ENCODE measurements around the gene EPB41.

EPB41 gene

GRCh38 chr1:28902738-28903137 is 11.6 kb upstream of the EPB41 start:
- Histone ChIP-seq H3K9ac (no peak overlapping the region), H3K36me3 (ENCODE audit: insufficient read depth) (no peaks in the 10 kb centered on the region), H2AFZ (ENCODE audit: low read depth) (no peak overlapping the region), H3K79me2 (ENCODE audit: insufficient read depth, low read depth) (peaks cover 7% of the 10 kb centered on the region; the same call in 1 of the 2 replicates), H3K27ac (no peak overlapping the region), H3K4me2 (no peak overlapping the region), H4K20me1 (ENCODE audit: insufficient read depth) (no peaks in the 10 kb centered on the region), H3K4me3 (IDR thresholded peaks at IDR 0.05; ENCODE audit: insufficient read depth, low read depth, low read length) (no peak overlapping the region), H3K27me3 (ENCODE audit: insufficient read depth, low read depth) (no peaks in the 10 kb centered on the region), H3K4me1 (ENCODE audit: low read depth, poor library complexity, severe bottlenecking) (no peaks in the 10 kb centered on the region)
- TF ChIP-seq, protein P1, sequence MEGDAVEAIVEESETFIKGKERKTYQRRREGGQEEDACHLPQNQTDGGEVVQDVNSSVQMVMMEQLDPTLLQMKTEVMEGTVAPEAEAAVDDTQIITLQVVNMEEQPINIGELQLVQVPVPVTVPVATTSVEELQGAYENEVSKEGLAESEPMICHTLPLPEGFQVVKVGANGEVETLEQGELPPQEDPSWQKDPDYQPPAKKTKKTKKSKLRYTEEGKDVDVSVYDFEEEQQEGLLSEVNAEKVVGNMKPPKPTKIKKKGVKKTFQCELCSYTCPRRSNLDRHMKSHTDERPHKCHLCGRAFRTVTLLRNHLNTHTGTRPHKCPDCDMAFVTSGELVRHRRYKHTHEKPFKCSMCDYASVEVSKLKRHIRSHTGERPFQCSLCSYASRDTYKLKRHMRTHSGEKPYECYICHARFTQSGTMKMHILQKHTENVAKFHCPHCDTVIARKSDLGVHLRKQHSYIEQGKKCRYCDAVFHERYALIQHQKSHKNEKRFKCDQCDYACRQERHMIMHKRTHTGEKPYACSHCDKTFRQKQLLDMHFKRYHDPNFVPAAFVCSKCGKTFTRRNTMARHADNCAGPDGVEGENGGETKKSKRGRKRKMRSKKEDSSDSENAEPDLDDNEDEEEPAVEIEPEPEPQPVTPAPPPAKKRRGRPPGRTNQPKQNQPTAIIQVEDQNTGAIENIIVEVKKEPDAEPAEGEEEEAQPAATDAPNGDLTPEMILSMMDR (conservative IDR thresholded peaks at IDR 0.05; ENCODE audit: low read depth, low read length): no peak

DNA sequence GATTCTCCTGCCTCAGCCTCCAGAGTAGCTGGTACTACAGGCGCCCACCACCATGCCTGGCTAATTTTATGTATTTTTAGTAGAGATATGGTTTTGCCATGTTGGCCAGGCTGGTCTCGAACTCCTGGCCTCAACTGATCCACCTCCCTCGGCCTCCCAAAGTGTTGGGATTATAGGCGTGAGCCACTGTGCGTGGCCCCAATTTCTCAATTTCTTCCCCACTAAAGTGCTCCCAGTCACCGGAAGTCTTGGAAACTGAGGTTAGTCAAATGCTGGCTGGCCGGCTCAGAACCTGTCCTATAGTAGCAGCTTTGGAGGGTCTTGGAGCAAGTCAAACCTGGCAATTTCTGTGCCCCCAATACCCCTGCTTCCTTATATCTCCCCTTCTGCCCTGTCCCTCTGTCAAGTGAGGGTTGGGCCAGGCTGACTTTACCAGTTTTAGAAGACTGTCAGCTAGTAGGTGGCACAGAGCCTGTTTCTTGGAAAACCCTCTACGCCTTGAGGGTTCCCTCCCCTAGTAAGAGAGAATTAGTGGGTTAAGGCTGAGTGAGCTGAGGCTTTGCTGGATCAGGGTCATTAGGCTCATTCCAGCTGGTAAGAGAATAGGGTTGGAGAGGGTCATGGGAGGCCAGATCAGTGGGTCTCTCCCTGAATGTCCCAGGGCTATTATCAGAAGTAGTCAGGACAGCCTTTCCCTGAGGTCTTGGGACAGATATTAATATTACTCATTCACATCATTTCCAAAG is 8.3 kb upstream of the EPB41 start:
- Histone ChIP-seq H3K4me1 (ENCODE audit: low read depth, poor library complexity, severe bottlenecking) (no peaks in the 10 kb centered on the region), H3K79me2 (ENCODE audit: insufficient read depth, low read depth) (peaks cover 7% of the 10 kb centered on the region; the same call in 1 of the 2 replicates), H2AFZ (ENCODE audit: low read depth) (no peak overlapping the region), H4K20me1 (ENCODE audit: insufficient read depth) (no peaks in the 10 kb centered on the region), H3K27ac (no peak overlapping the region), H3K4me3 (IDR thresholded peaks at IDR 0.05; ENCODE audit: insufficient read depth, low read depth, low read length) (no peak overlapping the region), H3K9ac (no peak overlapping the region), H3K36me3 (ENCODE audit: insufficient read depth) (no peaks in the 10 kb centered on the region), H3K27me3 (ENCODE audit: insufficient read depth, low read depth) (no peaks in the 10 kb centered on the region), H3K4me2 (no peak overlapping the region)
- TF ChIP-seq, protein P1 (conservative IDR thresholded peaks at IDR 0.05; ENCODE audit: low read depth, low read length): no peak

GRCh38 chr1:28909198-28909597 is 5.2 kb upstream of the EPB41 start:
- Histone ChIP-seq H2AFZ (ENCODE audit: low read depth) (no peak overlapping the region), H4K20me1 (ENCODE audit: insufficient read depth) (no peaks in the 10 kb centered on the region), H3K4me3 (IDR thresholded peaks at IDR 0.05; ENCODE audit: insufficient read depth, low read depth, low read length) (no peak overlapping the region), H3K4me1 (ENCODE audit: low read depth, poor library complexity, severe bottlenecking) (peaks cover 8% of the 10 kb centered on the region), H3K9ac (no peak overlapping the region), H3K79me2 (ENCODE audit: insufficient read depth, low read depth) (no peaks in the 10 kb centered on the region; the same call in 1 of the 2 replicates), H3K36me3 (ENCODE audit: insufficient read depth) (no peaks in the 10 kb centered on the region), H3K27ac (no peak overlapping the region), H3K4me2 (no peak overlapping the region), H3K27me3 (ENCODE audit: insufficient read depth, low read depth) (no peaks in the 10 kb centered on the region)
- TF ChIP-seq, protein P1 (conservative IDR thresholded peaks at IDR 0.05; ENCODE audit: low read depth, low read length): no peak

- Histone ChIP-seq H3K36me3 (ENCODE audit: insufficient read depth) (no peaks in the 10 kb centered on the region), H3K9ac (no peak overlapping the region), H4K20me1 (ENCODE audit: insufficient read depth) (no peaks in the 10 kb centered on the region), H3K79me2 (ENCODE audit: insufficient read depth, low read depth) (peaks cover 3% of the 10 kb centered on the region; the same call in 1 of the 2 replicates), H3K27me3 (ENCODE audit: insufficient read depth, low read depth) (no peaks in the 10 kb centered on the region), H2AFZ (ENCODE audit: low read depth) (no peak overlapping the region), H3K4me3 (IDR thresholded peaks at IDR 0.05; ENCODE audit: insufficient read depth, low read depth, low read length) (no peak overlapping the region), H3K4me2 (no peak overlapping the region), H3K27ac (no peak overlapping the region), H3K4me1 (ENCODE audit: low read depth, poor library complexity, severe bottlenecking) (peaks cover 8% of the 10 kb centered on the region)
- TF ChIP-seq, protein P1 (conservative IDR thresholded peaks at IDR 0.05; ENCODE audit: low read depth, low read length): no peak
Measured at GRCh38 chr1:28910379-28911115, 3.8 kb upstream of the EPB41 start.

Data from KMS-11 (cell line).